ENCODE data around the gene TNS3. TPM values are rescaled to one million over a fixed set of nuclear protein-coding genes. Genes with fewer than 3 reads are reported as not detected.

The TNS3 gene
- total and polyA plus RNA-seq, 4 donors, result 58.6 to 117 (median 74.7) TPM

- H3K27ac ChIP-seq (ENCODE audit: low read depth, low read length), result no peak overlapping the region
- 95% methylated on average over 11 of the region's 11 CpGs for WGBS (ENCODE audit: insufficient coverage)
- H3K36me3 ChIP-seq (ENCODE audit: control insufficient read depth, insufficient read depth, low read length), result peaks cover 13% of the 10 kb centered on the region
- DNase-seq (ENCODE audit: low read depth in 4 of 6, low spot score in 6 of 6), result no peak
- H3K4me3 ChIP-seq (ENCODE audit: low read depth, low read length), result no peak overlapping the region
- H3K4me1 ChIP-seq (ENCODE audit: control insufficient read depth, insufficient read depth, low read length), result peaks cover 36% of the 10 kb centered on the region
- H3K27me3 ChIP-seq (ENCODE audit: control insufficient read depth, insufficient read depth, low read length), result no peaks in the 10 kb centered on the region
- H3K9me3 ChIP-seq (ENCODE audit: control insufficient read depth, insufficient read depth, low read length), result no peaks in the 10 kb centered on the region
Observed at GRCh38 chr7:47360301-47360900, 221.5 kb downstream of the TNS3 start.

GRCh38 chr7:47358944-47359588 is 222.8 kb downstream of the TNS3 start:
- no peaks in the 10 kb centered on the region for H3K9me3 ChIP-seq (ENCODE audit: control insufficient read depth, insufficient read depth, low read length)
- DNase-seq (ENCODE audit: low read depth in 4 of 6, low spot score in 6 of 6), result no peak
- WGBS (ENCODE audit: insufficient coverage), result 91% methylated on average over 3 of the region's 8 CpGs
- no peaks in the 10 kb centered on the region for H3K27me3 ChIP-seq (ENCODE audit: control insufficient read depth, insufficient read depth, low read length)
- H3K4me3 ChIP-seq (ENCODE audit: low read depth, low read length), result no peak overlapping the region
- no peak overlapping the region for H3K27ac ChIP-seq (ENCODE audit: low read depth, low read length)
- peaks cover 19% of the 10 kb centered on the region for H3K36me3 ChIP-seq (ENCODE audit: control insufficient read depth, insufficient read depth, low read length)
- H3K4me1 ChIP-seq (ENCODE audit: control insufficient read depth, insufficient read depth, low read length), result peaks cover 45% of the 10 kb centered on the region

GRCh38 chr7:47358357-47358756 is 223.6 kb downstream of the TNS3 start:
- Histone ChIP-seq H3K4me3 (ENCODE audit: low read depth, low read length) (no peak overlapping the region), H3K27ac (ENCODE audit: low read depth, low read length) (no peak overlapping the region)
- WGBS (ENCODE audit: insufficient coverage), result 90% methylated on average over 14 of the region's 14 CpGs

GRCh38 chr7:47357863-47358262 is 224.0 kb downstream of the TNS3 start:
- 94% methylated on average over 3 of the region's 7 CpGs for WGBS (ENCODE audit: insufficient coverage)
- no peak overlapping the region for H3K27ac ChIP-seq (ENCODE audit: low read depth, low read length)
- H3K9me3 ChIP-seq (ENCODE audit: control insufficient read depth, insufficient read depth, low read length), result no peaks in the 10 kb centered on the region
- H3K36me3 ChIP-seq (ENCODE audit: control insufficient read depth, insufficient read depth, low read length), result peaks cover 24% of the 10 kb centered on the region
- H3K4me3 ChIP-seq (ENCODE audit: low read depth, low read length), result no peak overlapping the region
- DNase-seq (ENCODE audit: low read depth in 4 of 6, low spot score in 6 of 6), result peak in 2 of 6 donors; percentile 37 to 51
- H3K27me3 ChIP-seq (ENCODE audit: control insufficient read depth, insufficient read depth, low read length), result no peaks in the 10 kb centered on the region
- peaks cover 49% of the 10 kb centered on the region for H3K4me1 ChIP-seq (ENCODE audit: control insufficient read depth, insufficient read depth, low read length)

More at GRCh38 chr7:47358357-47358756, 223.6 kb downstream of the TNS3 start:
- H3K9me3 ChIP-seq (ENCODE audit: control insufficient read depth, insufficient read depth, low read length), result no peaks in the 10 kb centered on the region
- H3K4me1 ChIP-seq (ENCODE audit: control insufficient read depth, insufficient read depth, low read length), result peaks cover 45% of the 10 kb centered on the region
- peaks cover 22% of the 10 kb centered on the region for H3K36me3 ChIP-seq (ENCODE audit: control insufficient read depth, insufficient read depth, low read length)
- DNase-seq (ENCODE audit: low read depth in 4 of 6, low spot score in 6 of 6), result no peak
- H3K27me3 ChIP-seq (ENCODE audit: control insufficient read depth, insufficient read depth, low read length), result no peaks in the 10 kb centered on the region

GRCh38 chr7:47357361-47357760 is 224.6 kb downstream of the TNS3 start:
- WGBS (ENCODE audit: insufficient coverage), result 90% methylated on average over 2 of the region's 10 CpGs
- H3K27ac ChIP-seq (ENCODE audit: low read depth, low read length), result no peak overlapping the region
- H3K9me3 ChIP-seq (ENCODE audit: control insufficient read depth, insufficient read depth, low read length), result no peaks in the 10 kb centered on the region
- no peak overlapping the region for H3K4me3 ChIP-seq (ENCODE audit: low read depth, low read length)
- peaks cover 53% of the 10 kb centered on the region for H3K4me1 ChIP-seq (ENCODE audit: control insufficient read depth, insufficient read depth, low read length)
- H3K36me3 ChIP-seq (ENCODE audit: control insufficient read depth, insufficient read depth, low read length), result peaks cover 27% of the 10 kb centered on the region
- H3K27me3 ChIP-seq (ENCODE audit: control insufficient read depth, insufficient read depth, low read length), result no peaks in the 10 kb centered on the region
- DNase-seq (ENCODE audit: low read depth in 4 of 6, low spot score in 6 of 6), result no peak

- no peaks in the 10 kb centered on the region for H3K9me3 ChIP-seq (ENCODE audit: control insufficient read depth, insufficient read depth, low read length)
- H3K36me3 ChIP-seq (ENCODE audit: control insufficient read depth, insufficient read depth, low read length), result peaks cover 27% of the 10 kb centered on the region
- DNase-seq (ENCODE audit: low read depth in 4 of 6, low spot score in 6 of 6), result no peak
- WGBS (ENCODE audit: insufficient coverage), result 100% methylated on average over 2 of the region's 5 CpGs
- no peak overlapping the region for H3K4me3 ChIP-seq (ENCODE audit: low read depth, low read length)
- peaks cover 55% of the 10 kb centered on the region for H3K4me1 ChIP-seq (ENCODE audit: control insufficient read depth, insufficient read depth, low read length)
- H3K27me3 ChIP-seq (ENCODE audit: control insufficient read depth, insufficient read depth, low read length), result no peaks in the 10 kb centered on the region
- H3K27ac ChIP-seq (ENCODE audit: low read depth, low read length), result no peak overlapping the region
Observed at GRCh38 chr7:47356261-47356660, 225.7 kb downstream of the TNS3 start.

- Histone ChIP-seq H3K27ac (ENCODE audit: low read depth, low read length) (no peak overlapping the region), H3K4me3 (ENCODE audit: low read depth, low read length) (no peak overlapping the region), H3K27me3 (ENCODE audit: control insufficient read depth, insufficient read depth, low read length) (no peaks in the 10 kb centered on the region), H3K36me3 (ENCODE audit: control insufficient read depth, insufficient read depth, low read length) (peaks cover 22% of the 10 kb centered on the region), H3K4me1 (ENCODE audit: control insufficient read depth, insufficient read depth, low read length) (peaks cover 50% of the 10 kb centered on the region), H3K9me3 (ENCODE audit: control insufficient read depth, insufficient read depth, low read length) (no peaks in the 10 kb centered on the region)
- WGBS (ENCODE audit: insufficient coverage), result 80% methylated on average over 4 of the region's 5 CpGs
- DNase-seq (ENCODE audit: low read depth in 4 of 6, low spot score in 6 of 6), result no peak
Observed at GRCh38 chr7:47355684-47356083, 226.2 kb downstream of the TNS3 start.

- no peak for DNase-seq (ENCODE audit: low read depth in 4 of 6, low spot score in 6 of 6)
- Histone ChIP-seq H3K9me3 (ENCODE audit: control insufficient read depth, insufficient read depth, low read length) (no peaks in the 10 kb centered on the region), H3K27me3 (ENCODE audit: control insufficient read depth, insufficient read depth, low read length) (no peaks in the 10 kb centered on the region), H3K27ac (ENCODE audit: low read depth, low read length) (no peak overlapping the region), H3K4me3 (ENCODE audit: low read depth, low read length) (no peak overlapping the region), H3K4me1 (ENCODE audit: control insufficient read depth, insufficient read depth, low read length) (peaks cover 50% of the 10 kb centered on the region), H3K36me3 (ENCODE audit: control insufficient read depth, insufficient read depth, low read length) (peaks cover 19% of the 10 kb centered on the region)
- 91% methylated on average over 22 of the region's 22 CpGs for WGBS (ENCODE audit: insufficient coverage)
Observed at GRCh38 chr7:47354831-47355541, 226.9 kb downstream of the TNS3 start.

GRCh38 chr7:47354071-47354470 is 227.8 kb downstream of the TNS3 start:
- H3K36me3 ChIP-seq (ENCODE audit: control insufficient read depth, insufficient read depth, low read length), result peaks cover 19% of the 10 kb centered on the region
- no peak for DNase-seq (ENCODE audit: low read depth in 4 of 6, low spot score in 6 of 6)
- 52% methylated on average over 2 of the region's 4 CpGs for WGBS (ENCODE audit: insufficient coverage)
- no peaks in the 10 kb centered on the region for H3K9me3 ChIP-seq (ENCODE audit: control insufficient read depth, insufficient read depth, low read length)
- no peak overlapping the region for H3K27ac ChIP-seq (ENCODE audit: low read depth, low read length)
- no peak overlapping the region for H3K4me3 ChIP-seq (ENCODE audit: low read depth, low read length)
- H3K27me3 ChIP-seq (ENCODE audit: control insufficient read depth, insufficient read depth, low read length), result no peaks in the 10 kb centered on the region
- H3K4me1 ChIP-seq (ENCODE audit: control insufficient read depth, insufficient read depth, low read length), result peaks cover 54% of the 10 kb centered on the region
